HTR-8/SVneo (cell line): Measurements from ENCODE around the gene OR56A4.
"Not testable (repeated sequence)": the region's sequence is repeated elsewhere in the genome, so short reads cannot be mapped to it uniquely, and the experiment has no call there.

ENCODE experiments used
- DNase-seq: peaks from one replicate; pipeline ENCODE4 v3.0.0; 2011; ENCODE audit warnings: low spot score, mixed read lengths; ENCODE audit not compliant: insufficient read length
- FAIRE-seq: peaks from 2 replicates; lab custom pipeline; 2011; peaks lifted over from hg19 to GRCh38; lab: Jason Lieb, UNC

OR56A4 gene

DNA sequence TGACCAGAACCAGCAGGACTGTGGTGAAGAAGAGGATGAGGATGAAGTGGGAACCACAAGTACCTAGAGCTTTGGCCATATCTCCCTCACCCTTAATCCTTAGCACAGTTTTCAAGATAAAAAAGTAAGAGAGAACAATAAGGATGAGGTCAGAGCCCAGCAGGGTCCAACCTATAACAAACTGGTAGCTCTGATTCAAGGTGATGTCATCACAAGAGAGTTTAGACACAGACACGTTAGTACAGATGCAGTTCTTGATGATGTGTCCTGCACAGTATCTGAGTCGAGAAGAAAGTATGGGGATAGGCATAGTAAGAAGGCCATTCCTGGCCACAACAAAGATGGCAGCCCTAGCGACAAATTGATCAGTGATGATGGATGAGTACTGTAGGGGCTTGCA, 39.0 kb downstream of the OR56A4 start:
- FAIRE-seq (no peak), DNase-seq (no peak)

DNA sequence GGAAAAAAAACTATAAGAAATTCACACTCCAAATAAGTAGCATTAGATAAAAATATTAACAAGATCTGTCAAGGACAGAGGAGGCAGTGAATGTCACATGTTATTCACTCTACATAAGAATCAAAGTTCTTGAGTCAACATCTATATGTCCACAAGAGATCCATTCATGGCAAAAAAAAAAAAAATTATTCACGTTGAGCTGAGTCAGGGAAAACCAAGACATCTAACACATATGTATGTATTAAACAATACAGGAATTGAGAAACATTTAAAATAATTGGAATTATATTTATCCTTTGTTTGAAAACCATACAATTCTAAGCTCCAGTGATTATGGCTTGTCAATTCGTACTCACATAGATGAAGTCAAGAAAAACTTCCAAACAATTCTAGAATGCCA, 39.8 kb downstream of the OR56A4 start:
- FAIRE-seq: no peak

DNA sequence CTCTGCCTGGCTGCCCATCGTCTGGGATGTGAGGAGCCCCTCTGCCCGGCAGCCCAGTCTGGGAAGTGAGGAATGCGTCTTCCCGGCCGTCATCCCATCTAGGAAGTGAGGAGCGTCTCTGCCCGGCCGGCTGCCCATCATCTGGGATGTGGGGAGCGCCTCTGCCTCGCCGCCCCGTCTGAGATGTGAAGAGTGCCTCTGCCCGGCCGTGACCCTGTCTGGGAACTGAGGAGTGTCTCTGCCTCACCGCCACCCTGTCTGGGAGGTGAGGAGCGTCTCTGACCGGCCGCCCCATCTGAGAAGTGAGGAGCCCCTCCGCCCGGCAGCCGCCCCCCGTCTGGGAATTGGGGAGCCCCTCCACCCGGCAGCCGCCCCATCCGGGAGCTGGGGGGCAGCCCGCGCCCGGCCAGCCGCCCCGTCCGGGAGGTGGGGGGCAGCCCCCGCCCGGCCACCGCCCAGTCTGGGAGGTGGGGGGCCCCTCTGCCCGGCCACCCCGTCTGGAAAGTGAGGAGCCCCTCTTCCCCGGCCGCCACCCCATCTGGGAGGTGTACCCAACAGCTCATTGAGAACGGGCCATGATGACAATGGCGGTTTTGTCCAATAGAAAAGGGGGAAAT, 45.9 kb downstream of the OR56A4 start:
- FAIRE-seq, DNase-seq: not testable (repeated sequence)

More for the DNA sequence above, 39.8 kb downstream of the OR56A4 start:
- no peak for DNase-seq

DNA sequence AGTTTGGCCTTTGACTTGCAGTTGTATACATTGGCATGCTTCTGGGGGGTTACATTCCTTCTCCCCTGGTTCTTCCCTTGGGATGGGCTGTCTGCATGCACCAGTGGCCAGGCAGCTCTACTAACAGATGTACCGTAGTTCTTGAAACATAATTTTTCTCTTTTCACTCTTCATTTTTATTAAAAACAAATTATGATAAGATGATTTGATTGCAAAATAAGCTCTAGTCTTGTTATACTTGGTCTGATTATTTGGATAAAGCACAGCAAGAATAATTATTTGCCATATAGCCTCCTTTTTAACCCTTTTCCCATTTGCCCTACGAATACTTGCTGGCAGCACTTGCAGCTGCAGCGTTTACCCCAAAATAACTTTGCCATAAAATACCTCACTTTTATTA, 51.2 kb downstream of the OR56A4 start:
- DNase-seq: no peak
- FAIRE-seq: no peak
